ENCODE measurements around the gene DYNC1H1.

- no peak for TF ChIP-seq CTCF (IDR thresholded peaks at IDR 0.05)
- no peak for TF ChIP-seq POLR2A (IDR thresholded peaks at IDR 0.05)
Measured at GRCh38 chr14:102077382-102077709, 113.0 kb downstream of the DYNC1H1 start.

All from lower leg skin (tissue), 3 donors.